COLO829 (cell line): ENCODE data around the gene ITPK1.
"Not testable (repeated sequence)": the region's sequence is repeated elsewhere in the genome, so short reads cannot be mapped to it uniquely, and the experiment has no call there.

Source experiments
- DNase-seq: peaks from one replicate; pipeline ENCODE4 v3.0.0; 2012; ENCODE audit warnings: low spot score

Gene ITPK1

DNA sequence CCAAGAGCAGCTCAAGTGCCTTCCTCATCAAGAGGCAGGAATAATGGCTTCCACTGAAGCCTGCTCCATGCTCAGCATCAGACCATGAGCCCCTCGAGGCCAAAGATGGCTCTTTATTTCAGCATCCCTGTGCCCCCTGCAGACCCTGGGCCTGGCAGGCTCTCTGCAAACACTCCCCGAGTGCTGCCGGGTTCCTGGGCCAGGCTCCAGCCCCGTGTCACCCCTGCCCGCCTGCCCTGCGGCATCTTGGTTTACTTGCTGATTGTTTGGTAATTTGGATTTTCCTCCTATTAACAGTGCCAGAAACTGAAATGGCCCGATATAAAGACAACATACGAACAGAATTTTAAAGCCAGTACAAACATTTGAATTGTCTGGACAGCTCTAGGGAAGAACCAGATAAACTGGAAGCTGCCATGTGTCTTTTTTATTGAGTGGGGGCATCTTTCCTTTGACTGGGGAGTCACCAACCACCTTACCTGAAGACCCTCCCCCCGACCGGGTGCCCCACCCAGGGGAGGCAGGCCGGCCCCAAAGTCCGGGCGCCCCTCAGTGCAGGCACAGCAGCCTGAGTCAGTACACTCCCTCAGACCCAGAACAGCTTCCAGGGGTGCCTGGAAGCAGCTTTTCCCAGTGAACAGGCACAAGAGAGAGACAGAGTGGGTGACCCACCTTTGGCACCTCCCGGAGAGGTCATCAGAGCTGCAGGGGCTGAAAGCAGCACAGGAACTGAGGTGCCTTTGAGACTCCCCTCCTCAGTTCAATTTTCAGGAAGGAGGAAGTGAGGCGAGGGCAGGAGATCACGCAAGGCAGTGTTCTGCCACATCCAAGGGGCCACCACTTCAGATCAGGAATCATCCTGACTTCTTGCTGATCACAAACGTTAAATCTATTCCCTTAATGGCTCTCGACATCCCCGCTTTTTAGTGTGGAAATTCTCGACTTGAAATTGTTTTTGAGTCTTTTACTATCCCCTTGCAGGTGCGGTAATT lies 30.6 kb downstream of the ITPK1 start:
- DNase-seq: no peak

DNA sequence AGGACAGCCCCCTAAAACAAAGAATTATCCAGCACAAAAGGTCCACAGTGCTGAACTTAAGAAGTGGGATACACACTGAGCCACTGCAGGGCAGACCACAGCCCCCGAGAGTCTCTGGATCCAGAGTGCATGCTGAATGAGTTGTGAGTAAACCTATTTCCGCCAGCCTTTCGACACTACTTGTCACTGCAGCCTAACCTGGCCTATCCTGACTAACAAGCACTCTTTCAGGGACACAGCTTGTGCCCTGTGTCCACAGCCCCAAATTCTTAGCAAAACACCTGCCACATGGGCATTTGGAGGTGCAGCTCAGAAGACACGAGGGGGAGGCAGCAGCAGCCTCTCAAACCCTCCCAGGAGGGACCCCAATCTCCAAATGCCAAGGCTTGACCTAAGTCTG lies 31.3 kb downstream of the ITPK1 start:
- DNase-seq: no peak

DNA sequence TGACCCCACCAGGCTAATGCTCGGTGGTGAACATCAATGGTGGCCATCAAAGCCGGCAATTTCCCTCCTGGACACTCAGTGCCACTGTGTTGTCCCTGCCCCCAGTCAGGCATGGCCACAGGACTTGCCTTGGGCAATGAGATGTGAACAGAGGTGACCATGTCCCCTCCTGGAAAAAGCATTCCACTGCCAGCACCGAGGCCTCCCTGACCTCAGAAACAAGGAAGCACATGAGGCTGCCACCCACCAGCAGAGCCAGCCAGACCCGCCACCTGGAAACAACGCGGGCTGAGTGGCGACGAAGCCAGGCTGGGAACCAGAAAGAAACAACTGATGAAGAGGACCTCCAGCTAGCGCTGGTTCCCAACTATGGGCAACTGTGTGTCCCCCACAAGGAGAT lies 31.8 kb downstream of the ITPK1 start:
- no peak for DNase-seq

GRCh38 chr14:93082576-93083001 lies 33.1 kb downstream of the ITPK1 start:
- no peak for DNase-seq

GRCh38 chr14:93081876-93082570 lies 33.7 kb downstream of the ITPK1 start:
- DNase-seq: no peak

DNA sequence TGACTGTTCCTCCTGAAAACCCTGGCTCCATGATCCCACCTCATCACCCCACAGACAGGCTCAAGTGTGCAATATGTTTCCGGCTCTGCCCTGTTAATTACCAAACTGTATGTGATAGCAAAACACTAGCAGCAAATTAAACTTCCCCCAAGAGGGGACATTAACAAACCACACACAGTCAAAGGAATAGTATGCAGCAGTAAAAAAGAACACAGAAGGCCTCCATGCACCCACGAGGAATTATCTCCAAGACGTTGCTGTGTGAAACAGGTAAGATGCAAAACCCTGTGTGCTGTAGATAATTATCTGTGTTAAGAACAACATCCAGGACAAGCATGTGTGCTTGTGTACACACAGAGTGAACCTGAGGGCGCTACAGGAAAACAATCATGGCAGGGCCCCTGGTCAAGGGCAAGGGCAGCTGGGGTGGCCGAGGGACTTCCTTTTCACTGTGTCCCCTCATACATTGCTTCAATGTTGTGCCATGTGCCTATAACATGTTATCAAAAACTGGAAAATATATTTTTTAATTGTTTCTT lies 35.8 kb downstream of the ITPK1 start:
- no peak for DNase-seq

GRCh38 chr14:93079321-93079720 lies 36.4 kb downstream of the ITPK1 start:
- DNase-seq: no peak

- no peak for DNase-seq
Measured at GRCh38 chr14:93078870-93079269, 36.9 kb downstream of the ITPK1 start.

DNA sequence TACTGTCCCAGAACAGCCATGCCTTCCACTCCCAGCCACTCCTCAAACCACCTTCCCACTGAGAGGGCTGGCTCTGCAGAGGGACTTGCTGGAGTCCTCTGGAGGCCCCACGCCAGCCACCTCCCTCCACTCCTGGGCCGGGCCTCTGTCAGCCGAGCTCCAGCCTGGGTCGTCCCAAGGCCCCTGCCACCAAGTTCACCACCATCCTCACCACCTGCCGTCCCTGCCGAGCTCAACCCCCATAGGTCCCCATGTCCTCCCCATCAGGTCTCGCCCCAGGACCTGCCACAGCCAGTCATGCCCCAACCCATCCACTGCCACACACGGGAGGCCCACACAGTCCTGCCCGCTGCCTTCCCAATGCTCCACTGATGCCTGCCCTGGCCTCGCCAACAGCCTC lies 39.0 kb downstream of the ITPK1 start:
- no peak for DNase-seq

GRCh38 chr14:93075891-93076290 lies 39.8 kb downstream of the ITPK1 start:
- no peak for DNase-seq

DNA sequence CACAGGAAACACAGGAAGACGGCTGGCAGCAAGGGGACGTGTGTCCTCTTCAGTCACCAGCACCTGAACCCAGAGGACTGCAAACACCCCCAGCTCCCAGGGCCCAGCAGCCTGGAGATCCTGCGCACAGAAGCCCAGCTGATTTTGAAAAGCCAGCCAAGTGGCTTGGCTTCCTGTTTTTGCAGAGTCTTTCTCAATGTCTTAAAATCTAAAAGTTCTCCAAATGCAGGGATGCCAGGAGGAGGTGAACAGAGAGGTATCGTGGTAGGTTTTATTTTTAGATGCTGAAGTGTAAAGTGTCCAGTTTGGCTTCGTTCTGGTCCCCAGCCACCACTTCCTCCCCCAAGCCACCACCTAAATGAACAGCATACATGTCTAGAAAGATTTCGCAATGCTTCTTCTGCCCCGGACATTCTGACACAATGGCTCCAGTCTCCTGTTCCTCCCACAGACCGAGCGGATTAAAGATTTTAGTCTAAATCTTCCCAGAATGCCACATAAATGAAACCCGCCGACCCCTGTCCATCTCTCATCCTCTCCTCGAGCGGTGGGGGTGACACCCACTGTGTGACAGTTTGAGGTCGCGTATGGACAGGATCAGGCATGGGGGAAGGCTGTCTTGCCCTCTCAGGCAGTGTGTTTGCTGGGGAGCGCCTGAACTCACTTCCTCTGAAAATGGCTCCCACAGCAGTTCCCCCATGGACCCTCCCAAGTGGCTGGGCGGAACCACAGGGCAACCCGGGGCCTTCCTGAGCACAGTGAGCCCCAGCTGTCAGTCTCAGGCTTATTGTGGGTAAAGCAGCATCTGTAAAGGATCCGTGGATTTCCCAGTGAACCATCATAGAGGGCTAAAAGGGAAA lies 41.6 kb downstream of the ITPK1 start:
- peak; percentile 53 for DNase-seq

DNA sequence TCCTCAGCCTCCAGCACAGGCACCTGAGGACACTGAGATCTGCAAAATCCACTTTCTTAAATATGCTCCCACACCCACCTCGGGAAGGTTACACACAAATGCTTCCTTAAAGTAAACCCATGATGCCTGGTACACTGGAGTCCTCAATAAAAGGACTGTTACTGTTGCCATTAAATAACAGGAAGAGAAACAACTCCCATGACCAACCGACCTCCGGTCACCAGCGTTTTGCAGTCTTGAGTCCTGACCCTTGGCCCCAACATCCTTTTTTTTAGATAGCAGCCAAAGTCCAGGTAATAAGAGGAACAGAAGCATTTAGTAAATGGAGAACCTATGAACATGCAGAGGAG lies 42.4 kb downstream of the ITPK1 start:
- DNase-seq: no peak

- no peak for DNase-seq
Measured at GRCh38 chr14:93072659-93073357, 42.9 kb downstream of the ITPK1 start.

DNA sequence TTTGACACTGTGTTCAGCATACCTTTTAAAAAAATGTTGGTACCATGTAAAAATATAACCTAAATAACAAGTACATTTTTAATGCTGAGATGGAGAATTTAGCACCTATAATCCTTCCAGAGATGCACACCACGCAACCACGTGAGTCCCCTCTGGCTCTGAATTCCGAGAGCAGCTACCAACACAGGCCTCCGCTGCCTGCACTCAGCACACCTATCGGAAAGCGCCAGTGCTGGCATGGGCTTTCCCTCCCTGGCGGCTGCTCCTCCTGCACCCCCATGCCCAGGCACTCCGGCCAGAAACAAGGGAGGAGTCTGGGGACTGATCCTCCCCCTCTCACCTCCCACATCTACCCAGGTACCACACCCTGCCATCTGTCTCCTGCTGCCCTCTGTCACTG lies 47.0 kb downstream of the ITPK1 start:
- no peak for DNase-seq

- DNase-seq: no peak
Measured at GRCh38 chr14:93067088-93067487, 48.6 kb downstream of the ITPK1 start.

DNA sequence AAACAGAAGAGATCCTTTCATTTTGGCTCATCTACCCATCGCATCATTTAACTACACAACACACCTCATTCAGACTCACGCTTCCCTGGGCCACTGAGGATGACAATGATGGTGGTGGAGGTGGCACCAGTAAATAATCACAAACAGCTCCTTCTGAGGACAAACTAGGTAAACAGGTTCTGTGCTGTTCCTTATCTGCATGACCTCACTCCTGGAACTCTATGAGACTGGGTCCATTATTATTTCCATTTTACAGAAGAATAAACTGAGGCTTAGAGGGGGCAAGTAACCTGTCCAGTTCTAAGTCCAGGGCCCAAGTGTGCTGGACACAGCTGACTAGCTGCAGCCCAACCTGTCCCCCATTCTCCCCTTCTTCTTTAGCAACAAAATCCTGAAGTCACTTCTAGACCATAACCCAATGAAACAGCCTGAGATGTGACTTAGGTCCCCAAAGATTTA lies 50.4 kb downstream of the ITPK1 start:
- no peak for DNase-seq

DNA sequence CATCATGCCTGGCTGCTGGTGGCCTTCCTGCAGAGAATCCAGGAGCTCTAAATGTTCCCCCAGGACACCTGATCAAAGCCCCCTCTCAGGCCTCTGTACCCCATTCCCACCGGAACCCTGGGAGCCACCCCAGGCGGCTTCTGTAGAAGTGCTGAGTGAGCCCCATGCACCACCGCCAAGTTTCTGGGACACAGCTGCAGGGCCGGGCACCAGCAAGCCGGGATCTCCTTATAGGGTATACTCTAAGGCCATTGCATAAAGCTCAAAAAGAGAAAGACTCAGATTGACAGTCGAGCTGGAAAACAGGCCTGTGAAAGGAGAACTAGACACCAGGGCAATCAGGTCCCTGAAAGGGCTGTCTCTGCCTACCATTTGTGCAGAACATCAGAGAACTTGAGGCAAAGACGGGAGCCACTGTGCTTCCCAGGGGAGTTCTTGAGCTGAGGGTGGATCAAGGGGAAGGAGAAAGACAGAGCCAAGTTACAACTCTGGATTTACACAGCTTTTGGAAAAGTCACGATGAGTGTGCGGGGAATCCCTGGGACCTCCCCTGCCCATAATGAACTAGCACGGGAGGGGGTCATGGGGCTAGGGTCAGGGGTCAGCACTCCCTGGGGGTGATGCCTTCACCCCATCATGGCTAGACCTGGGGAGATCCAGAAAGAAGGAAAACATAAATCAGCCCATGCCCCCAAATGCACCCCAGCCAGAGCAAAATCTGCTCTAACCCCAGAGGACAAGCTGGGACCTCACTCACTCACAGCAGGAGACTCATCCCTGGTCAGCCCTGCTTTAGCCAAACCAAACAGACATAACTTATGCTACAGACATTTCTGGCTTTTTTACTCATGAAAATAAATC lies 51.1 kb downstream of the ITPK1 start:
- no peak for DNase-seq

GRCh38 chr14:93063393-93063792 lies 52.3 kb downstream of the ITPK1 start:
- DNase-seq: no peak

GRCh38 chr14:93062890-93063289 lies 52.8 kb downstream of the ITPK1 start:
- DNase-seq: no peak

DNA sequence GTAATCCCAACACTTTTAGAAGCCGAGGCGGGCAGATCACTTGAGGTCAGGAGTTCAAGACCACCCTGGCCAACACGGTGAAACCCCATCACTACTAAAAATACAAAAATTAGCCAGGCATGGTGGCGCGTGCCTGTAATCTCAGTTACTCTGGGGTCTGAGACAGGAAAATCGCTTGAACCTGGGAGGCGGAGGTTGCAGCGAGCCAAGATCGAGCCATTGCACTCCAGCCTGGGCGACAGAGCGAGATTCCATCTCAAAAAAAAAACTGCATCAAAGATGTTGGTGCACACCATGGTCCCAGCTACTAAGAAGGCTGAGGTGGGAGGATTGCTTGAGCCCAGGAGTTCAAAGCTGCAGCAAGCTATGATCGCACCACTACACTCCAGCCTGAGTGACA lies 53.7 kb downstream of the ITPK1 start:
- DNase-seq: not testable (repeated sequence)
